ENCODE results near the gene PLEKHN1. TPM values are rescaled to one million over a fixed set of nuclear protein-coding genes. Genes with fewer than 3 reads are reported as not detected.
A peak's percentile ranks its signal among the peaks of the same experiment; 100 is the strongest.

The PLEKHN1 gene
- polyA plus RNA-seq, 1 donor, result 0.49 TPM

GRCh38 chr1:963301-963651, 3.0 kb upstream of the PLEKHN1 start:
- peak in 1 of 2 donors; percentile 82 for DNase-seq
- no CpG with 5 or more reads among the region's 16 CpGs for WGBS (ENCODE audit: insufficient coverage, low lambda C conversion rate)

GRCh38 chr1:963746-964525, 2.3 kb upstream of the PLEKHN1 start:
- Histone ChIP-seq H3K27ac (ENCODE audit: low read length) (no peak overlapping the region), H3K27me3 (ENCODE audit: control insufficient read depth, insufficient read depth, low read length) (peaks cover 42% of the 10 kb centered on the region), H3K4me1 (ENCODE audit: control insufficient read depth, insufficient read depth, low read length) (peaks cover 25% of the 10 kb centered on the region), H3K36me3 (ENCODE audit: control insufficient read depth, insufficient read depth, low read length) (no peaks in the 10 kb centered on the region), H3K4me3 (ENCODE audit: low read length) (no peak overlapping the region), H3K9me3 (ENCODE audit: control insufficient read depth, low read depth, low read length) (peaks cover 27% of the 10 kb centered on the region)
- WGBS (ENCODE audit: insufficient coverage, low lambda C conversion rate), result no CpG with 5 or more reads among the region's 47 CpGs
- no peak for DNase-seq

More at GRCh38 chr1:963301-963651, 3.0 kb upstream of the PLEKHN1 start:
- no peaks in the 10 kb centered on the region for H3K36me3 ChIP-seq (ENCODE audit: control insufficient read depth, insufficient read depth, low read length)
- H3K27me3 ChIP-seq (ENCODE audit: control insufficient read depth, insufficient read depth, low read length), result peaks cover 35% of the 10 kb centered on the region
- no peak overlapping the region for H3K4me3 ChIP-seq (ENCODE audit: low read length)
- H3K9me3 ChIP-seq (ENCODE audit: control insufficient read depth, low read depth, low read length), result peaks cover 27% of the 10 kb centered on the region
- peaks cover 25% of the 10 kb centered on the region for H3K4me1 ChIP-seq (ENCODE audit: control insufficient read depth, insufficient read depth, low read length)
- H3K27ac ChIP-seq (ENCODE audit: low read length), result no peak overlapping the region

DNA sequence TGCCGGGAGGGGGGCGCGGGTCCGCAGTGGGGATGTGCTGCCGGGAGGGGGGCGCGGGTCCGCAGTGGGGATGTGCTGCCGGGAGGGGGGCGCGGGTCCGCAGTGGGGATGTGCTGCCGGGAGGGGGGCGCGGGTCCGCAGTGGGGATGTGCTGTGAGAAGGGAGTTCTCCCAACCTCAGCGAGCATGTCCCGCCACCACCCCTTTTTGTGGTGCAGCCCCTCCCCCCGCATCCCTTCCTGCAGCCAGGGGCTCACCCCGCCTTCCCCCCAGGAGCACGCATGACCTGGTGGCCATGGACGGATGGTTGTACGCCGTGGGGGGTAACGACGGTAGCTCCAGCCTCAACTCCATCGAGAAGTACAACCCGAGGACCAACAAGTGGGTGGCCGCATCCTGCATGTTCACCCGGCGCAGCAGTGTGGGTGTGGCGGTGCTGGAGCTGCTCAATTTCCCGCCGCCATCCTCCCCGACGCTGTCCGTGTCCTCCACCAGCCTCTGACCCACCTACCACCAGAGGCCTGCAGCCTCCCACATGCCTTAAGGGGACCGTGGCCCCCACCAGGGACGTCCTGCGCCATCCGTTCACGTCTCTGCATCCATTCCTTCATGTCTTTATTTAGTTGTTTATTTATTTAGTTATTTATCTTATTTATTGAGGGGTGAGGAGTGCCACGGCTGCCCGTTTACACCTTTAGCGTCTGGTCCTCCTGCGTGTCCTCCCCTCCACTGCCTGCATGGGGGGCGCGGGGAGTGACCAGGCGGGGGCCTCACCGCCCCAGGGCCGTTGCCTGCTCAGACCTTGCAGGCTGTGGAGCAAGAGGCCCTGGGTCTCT, 1.4 kb upstream of the PLEKHN1 start:
- H3K4me3 ChIP-seq (ENCODE audit: low read length), result no peak overlapping the region
- no CpG with 5 or more reads among the region's 51 CpGs for WGBS (ENCODE audit: insufficient coverage, low lambda C conversion rate)
- H3K36me3 ChIP-seq (ENCODE audit: control insufficient read depth, insufficient read depth, low read length), result no peaks in the 10 kb centered on the region
- DNase-seq, result no peak
- H3K4me1 ChIP-seq (ENCODE audit: control insufficient read depth, insufficient read depth, low read length), result peaks cover 25% of the 10 kb centered on the region
- H3K27ac ChIP-seq (ENCODE audit: low read length), result no peak overlapping the region
- H3K27me3 ChIP-seq (ENCODE audit: control insufficient read depth, insufficient read depth, low read length), result peaks cover 48% of the 10 kb centered on the region
- H3K9me3 ChIP-seq (ENCODE audit: control insufficient read depth, low read depth, low read length), result peaks cover 27% of the 10 kb centered on the region

DNA sequence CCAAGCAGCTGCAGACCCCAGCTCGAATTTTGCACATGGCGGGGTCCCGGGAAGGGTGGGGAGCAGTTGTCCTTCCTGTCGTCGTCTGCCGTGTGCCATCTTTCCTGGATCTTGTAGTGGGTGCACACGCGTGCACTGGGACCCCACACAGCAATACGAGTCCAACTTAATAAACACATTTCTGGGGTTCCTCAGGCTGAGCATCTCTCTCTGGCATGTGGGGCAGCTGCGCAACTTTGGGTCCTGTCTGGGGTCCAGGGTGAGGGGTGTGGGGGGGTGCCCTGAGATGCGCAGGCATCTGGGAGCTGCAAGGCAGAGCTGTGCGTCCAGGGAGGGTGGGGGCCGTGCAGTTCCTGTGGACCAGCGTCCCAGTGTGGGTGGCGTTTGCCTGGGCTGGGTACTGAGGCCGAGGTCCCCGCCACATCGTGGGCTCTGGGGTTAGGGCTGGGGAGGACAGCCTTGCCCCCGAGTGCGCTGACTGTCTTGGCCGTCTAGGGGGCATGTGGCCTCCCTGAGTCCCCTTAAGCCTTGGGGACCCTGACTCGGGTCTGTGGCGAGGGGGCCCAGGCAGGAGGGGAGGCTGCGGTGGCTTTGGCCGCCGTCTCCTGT, 652 bp upstream of the PLEKHN1 start:
- peaks cover 21% of the 10 kb centered on the region for H3K4me1 ChIP-seq (ENCODE audit: control insufficient read depth, insufficient read depth, low read length)
- H3K36me3 ChIP-seq (ENCODE audit: control insufficient read depth, insufficient read depth, low read length), result no peaks in the 10 kb centered on the region
- no peak overlapping the region for H3K4me3 ChIP-seq (ENCODE audit: low read length)
- WGBS (ENCODE audit: insufficient coverage, low lambda C conversion rate), result no CpG with 5 or more reads among the region's 26 CpGs
- no peak overlapping the region for H3K27ac ChIP-seq (ENCODE audit: low read length)
- DNase-seq, result no peak
- peaks cover 34% of the 10 kb centered on the region for H3K9me3 ChIP-seq (ENCODE audit: control insufficient read depth, low read depth, low read length)
- H3K27me3 ChIP-seq (ENCODE audit: control insufficient read depth, insufficient read depth, low read length), result peaks cover 54% of the 10 kb centered on the region

DNA sequence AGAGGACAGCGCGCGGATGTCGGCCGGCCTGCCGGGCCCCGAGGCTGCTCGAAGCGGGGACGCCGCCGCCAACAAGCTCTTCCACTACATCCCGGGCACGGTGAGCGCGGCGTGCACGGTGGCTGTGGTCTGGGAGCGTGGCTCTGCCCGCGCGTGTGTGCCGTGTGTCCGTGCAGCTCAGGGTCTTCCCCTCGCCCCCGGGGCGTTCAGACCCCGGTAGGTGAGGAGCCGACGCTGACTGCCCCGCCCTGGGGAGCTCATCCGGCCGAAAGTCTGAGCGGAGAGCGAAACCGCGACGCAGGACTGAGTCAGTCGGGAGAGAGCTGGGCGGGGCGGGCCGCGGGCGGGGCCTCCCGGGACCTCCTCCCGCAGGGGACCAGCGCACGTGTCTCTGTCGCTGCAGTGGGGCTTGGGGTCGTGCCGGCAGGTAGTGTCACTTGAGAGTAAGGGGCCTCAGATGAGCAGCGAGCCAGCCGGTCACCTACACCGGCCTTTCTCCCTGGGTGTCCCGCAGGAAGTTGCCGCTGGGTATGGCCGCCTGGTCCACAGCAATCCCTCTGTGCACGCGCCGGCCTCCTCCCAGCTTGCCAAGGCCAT, 520 bp downstream of the PLEKHN1 start:
- DNase-seq, result peak; percentile 54 to 82
- Histone ChIP-seq H3K36me3 (ENCODE audit: control insufficient read depth, insufficient read depth, low read length) (no peaks in the 10 kb centered on the region), H3K4me1 (ENCODE audit: control insufficient read depth, insufficient read depth, low read length) (peaks cover 18% of the 10 kb centered on the region), H3K9me3 (ENCODE audit: control insufficient read depth, low read depth, low read length) (peaks cover 31% of the 10 kb centered on the region), H3K27ac (ENCODE audit: low read length) (peak overlapping the region; percentile 56), H3K27me3 (ENCODE audit: control insufficient read depth, insufficient read depth, low read length) (peaks cover 61% of the 10 kb centered on the region), H3K4me3 (ENCODE audit: low read length) (peak overlapping the region; percentile 48)
- WGBS (ENCODE audit: insufficient coverage, low lambda C conversion rate), result no CpG with 5 or more reads among the region's 60 CpGs

DNA sequence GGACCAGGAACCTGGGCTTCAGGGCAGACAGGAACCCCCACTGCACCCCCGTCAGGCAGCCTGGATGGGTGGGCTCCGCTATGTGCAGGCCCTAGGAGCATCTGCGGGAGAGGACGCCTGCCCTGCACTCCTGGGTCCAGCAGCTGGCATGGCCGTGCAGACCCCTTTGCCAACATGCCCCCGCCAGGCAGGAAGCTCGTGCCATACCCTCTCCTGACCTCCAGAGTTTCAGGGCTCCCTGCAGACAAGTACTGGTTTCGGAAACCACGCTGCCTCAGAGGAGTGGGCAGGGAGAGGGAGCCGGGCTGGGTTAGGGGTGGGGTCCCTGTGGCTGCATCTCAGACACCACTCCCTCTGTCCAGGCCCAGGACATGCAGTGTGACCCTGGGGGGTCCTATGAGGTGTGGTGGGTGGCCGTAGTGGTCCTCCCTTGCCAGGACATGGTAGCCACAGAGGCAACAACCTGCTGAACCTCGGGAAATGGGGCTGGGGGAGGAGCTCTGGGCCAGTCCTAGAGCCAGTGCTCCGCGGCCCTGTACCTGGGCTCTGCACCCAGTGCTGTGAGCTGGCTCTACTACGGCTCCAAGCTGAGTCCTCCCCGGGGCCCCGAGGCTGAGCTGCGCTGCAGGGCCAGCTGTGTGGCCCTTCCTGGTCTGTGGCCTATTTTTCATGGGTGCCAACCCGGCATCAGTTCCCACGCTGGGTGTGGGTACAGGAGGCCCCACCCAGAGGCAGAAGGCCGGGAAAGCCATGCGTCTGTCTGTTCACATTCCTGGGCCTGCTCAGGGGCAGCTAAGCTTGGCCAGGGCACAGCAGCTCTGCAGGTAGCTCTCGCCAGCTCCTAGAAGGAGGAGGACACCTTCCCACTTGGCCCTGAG, 1.4 kb downstream of the PLEKHN1 start:
- no CpG with 5 or more reads among the region's 23 CpGs for WGBS (ENCODE audit: insufficient coverage, low lambda C conversion rate)
- Histone ChIP-seq H3K9me3 (ENCODE audit: control insufficient read depth, low read depth, low read length) (peaks cover 30% of the 10 kb centered on the region), H3K4me1 (ENCODE audit: control insufficient read depth, insufficient read depth, low read length) (peaks cover 18% of the 10 kb centered on the region), H3K27ac (ENCODE audit: low read length) (no peak overlapping the region), H3K27me3 (ENCODE audit: control insufficient read depth, insufficient read depth, low read length) (peaks cover 68% of the 10 kb centered on the region), H3K4me3 (ENCODE audit: low read length) (no peak overlapping the region), H3K36me3 (ENCODE audit: control insufficient read depth, insufficient read depth, low read length) (no peaks in the 10 kb centered on the region)
- DNase-seq, result no peak

DNA sequence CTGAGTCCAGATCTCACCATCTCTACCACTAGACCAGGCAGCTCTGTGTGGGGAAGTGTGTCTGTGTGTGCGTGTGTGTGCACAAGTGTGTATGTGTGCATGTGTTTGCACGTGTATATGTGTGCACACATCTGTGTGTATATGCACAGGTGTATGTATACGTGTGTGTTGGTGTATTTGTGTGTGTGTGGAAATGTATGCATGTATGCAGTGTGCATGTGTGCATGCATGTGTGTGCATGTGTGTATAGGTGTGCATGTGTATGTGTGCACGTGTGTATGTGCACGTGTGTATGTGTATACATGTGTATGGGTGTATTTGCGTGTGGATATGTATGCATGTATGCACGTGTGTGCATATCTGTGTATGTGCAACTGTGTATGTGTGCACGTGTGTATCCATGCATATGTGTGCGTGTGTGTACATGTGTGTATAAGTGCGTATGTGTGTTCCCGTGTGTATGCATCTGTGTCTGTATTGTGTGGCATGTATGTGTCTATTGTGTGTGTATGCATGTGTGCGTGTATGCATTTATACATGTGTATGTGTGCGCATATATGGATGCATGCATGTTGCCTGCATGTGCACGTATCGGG, 3.1 kb downstream of the PLEKHN1 start:
- Histone ChIP-seq H3K27me3 (ENCODE audit: control insufficient read depth, insufficient read depth, low read length) (peaks cover 85% of the 10 kb centered on the region), H3K9me3 (ENCODE audit: control insufficient read depth, low read depth, low read length) (peaks cover 21% of the 10 kb centered on the region)

DNA sequence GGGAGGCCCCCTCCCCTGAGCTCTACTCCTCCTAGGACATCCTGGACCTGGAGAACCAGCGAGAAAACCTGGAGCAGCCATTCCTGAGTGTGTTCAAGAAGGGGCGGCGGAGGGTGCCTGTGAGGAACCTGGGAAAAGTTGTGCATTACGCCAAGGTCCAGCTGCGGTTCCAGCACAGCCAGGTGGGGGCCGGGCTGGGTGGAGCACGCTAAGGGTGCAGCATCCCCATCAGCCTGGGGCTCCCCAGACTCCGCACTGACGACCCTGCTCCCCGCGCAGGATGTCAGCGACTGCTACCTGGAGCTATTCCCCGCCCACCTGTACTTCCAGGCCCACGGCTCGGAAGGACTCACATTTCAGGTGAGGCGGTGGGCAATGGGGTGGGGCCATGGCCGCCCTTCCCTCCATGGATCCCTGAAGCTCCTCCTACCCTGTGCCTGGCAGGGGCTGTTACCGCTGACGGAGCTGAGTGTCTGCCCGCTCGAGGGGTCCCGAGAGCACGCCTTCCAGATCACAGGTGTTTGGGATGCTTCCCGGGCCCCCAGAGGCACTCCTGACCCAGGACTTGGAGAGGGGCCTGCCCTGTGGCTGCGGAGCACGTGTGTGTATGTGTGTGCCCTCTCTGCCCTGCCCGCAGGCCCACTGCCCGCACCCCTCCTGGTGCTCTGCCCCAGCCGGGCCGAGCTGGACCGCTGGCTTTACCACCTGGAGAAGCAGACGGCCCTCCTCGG, 4.1 kb downstream of the PLEKHN1 start:
- Histone ChIP-seq H3K27ac (ENCODE audit: low read length) (no peak overlapping the region), H3K9me3 (ENCODE audit: control insufficient read depth, low read depth, low read length) (peaks cover 21% of the 10 kb centered on the region), H3K27me3 (ENCODE audit: control insufficient read depth, insufficient read depth, low read length) (peaks cover 92% of the 10 kb centered on the region), H3K4me1 (ENCODE audit: control insufficient read depth, insufficient read depth, low read length) (peaks cover 9% of the 10 kb centered on the region), H3K36me3 (ENCODE audit: control insufficient read depth, insufficient read depth, low read length) (no peaks in the 10 kb centered on the region), H3K4me3 (ENCODE audit: low read length) (no peak overlapping the region)
- DNase-seq, result no peak
- WGBS (ENCODE audit: insufficient coverage, low lambda C conversion rate), result no CpG with 5 or more reads among the region's 33 CpGs

More for the DNA sequence above, 3.1 kb downstream of the PLEKHN1 start:
- WGBS (ENCODE audit: insufficient coverage, low lambda C conversion rate), result no CpG with 5 or more reads among the region's 15 CpGs
- peaks cover 9% of the 10 kb centered on the region for H3K4me1 ChIP-seq (ENCODE audit: control insufficient read depth, insufficient read depth, low read length)
- no peak overlapping the region for H3K27ac ChIP-seq (ENCODE audit: low read length)
- H3K36me3 ChIP-seq (ENCODE audit: control insufficient read depth, insufficient read depth, low read length), result no peaks in the 10 kb centered on the region
- H3K4me3 ChIP-seq (ENCODE audit: low read length), result no peak overlapping the region
- DNase-seq, result no peak
